ENCODE data around the gene UBQLN3. TPM values are rescaled to one million over a fixed set of nuclear protein-coding genes. Genes with fewer than 3 reads are reported as not detected.

Gene UBQLN3
- total and polyA plus RNA-seq, 2 of the 4 experiments (the other 2 are of a cell fraction): not detected

DNA sequence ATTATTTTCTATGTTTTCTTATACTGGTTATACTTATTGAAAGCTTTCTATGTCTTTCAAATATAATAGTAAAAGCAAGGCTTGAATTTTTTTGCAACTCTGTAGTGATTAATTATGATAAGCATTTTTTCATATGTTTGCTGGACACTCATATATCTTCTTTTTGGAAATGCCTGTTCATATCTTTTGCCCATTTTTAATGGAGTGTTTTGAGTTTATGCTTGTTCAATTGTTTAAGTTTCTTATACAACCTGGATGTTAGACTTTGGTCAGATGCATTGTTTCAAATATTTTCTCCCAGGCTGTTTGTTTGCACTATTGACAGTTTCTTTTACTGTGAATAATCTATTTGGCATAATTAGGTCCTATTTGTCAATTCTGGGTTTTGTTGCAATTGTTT, 26.7 kb upstream of the UBQLN3 start:
- H3K23ac ChIP-seq (ENCODE audit: low read depth, low read length): no peak overlapping the region
- H3K4ac ChIP-seq (ENCODE audit: low read depth, low read length): no peak overlapping the region
- in situ Hi-C loops (cut with MboI; ENCODE audit: low sequenced_read_pairs): no loop called here
- no peaks in the 10 kb centered on the region for H3K4me1 ChIP-seq (ENCODE audit: control insufficient read depth, insufficient read depth, low read length)
- H2AK9ac ChIP-seq (replicated peaks; ENCODE audit: low read depth, low read length, poor library complexity): no peak overlapping the region
- H2BK20ac ChIP-seq (ENCODE audit: low read depth, low read length): no peak overlapping the region
- H3K9me1 ChIP-seq (ENCODE audit: insufficient read depth, low read length): no peaks in the 10 kb centered on the region
- TF ChIP-seq MAFK (IDR thresholded peaks at IDR 0.05; ENCODE audit: low read depth, low read length) (no peak), RAD21 (IDR thresholded peaks at IDR 0.05; ENCODE audit: low read length) (no peak), CHD1 (IDR thresholded peaks at IDR 0.05; ENCODE audit: low read depth, low read length) (no peak), RFX5 (IDR thresholded peaks at IDR 0.05; ENCODE audit: low read depth, low read length) (no peak), RCOR1 (IDR thresholded peaks at IDR 0.05; ENCODE audit: insufficient replicate concordance, low read length) (no peak), CEBPB (IDR thresholded peaks at IDR 0.05; ENCODE audit: low read depth, low read length) (no peak), FOS (IDR thresholded peaks at IDR 0.05; ENCODE audit: low read depth, low read length) (no peak), SMC3 (IDR thresholded peaks at IDR 0.05; ENCODE audit: low read depth, low read length) (no peak), MXI1 (IDR thresholded peaks at IDR 0.05; ENCODE audit: borderline replicate concordance, low read depth, low read length) (no peak), MAZ (IDR thresholded peaks at IDR 0.05; ENCODE audit: borderline replicate concordance, low read depth, low read length) (no peak), BHLHE40 (IDR thresholded peaks at IDR 0.05; ENCODE audit: low read depth, low read length) (no peak), NFE2L2 (IDR thresholded peaks at IDR 0.05; ENCODE audit: low read depth, low read length) (no peak), POLR2A (IDR thresholded peaks at IDR 0.05; ENCODE audit: low read depth, low read length) (no peak)
- TF ChIP-seq, protein P1, sequence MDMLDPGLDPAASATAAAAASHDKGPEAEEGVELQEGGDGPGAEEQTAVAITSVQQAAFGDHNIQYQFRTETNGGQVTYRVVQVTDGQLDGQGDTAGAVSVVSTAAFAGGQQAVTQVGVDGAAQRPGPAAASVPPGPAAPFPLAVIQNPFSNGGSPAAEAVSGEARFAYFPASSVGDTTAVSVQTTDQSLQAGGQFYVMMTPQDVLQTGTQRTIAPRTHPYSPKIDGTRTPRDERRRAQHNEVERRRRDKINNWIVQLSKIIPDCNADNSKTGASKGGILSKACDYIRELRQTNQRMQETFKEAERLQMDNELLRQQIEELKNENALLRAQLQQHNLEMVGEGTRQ (IDR thresholded peaks at IDR 0.05; ENCODE audit: low read depth, low read length): no peak
- TF ChIP-seq, protein P2, sequence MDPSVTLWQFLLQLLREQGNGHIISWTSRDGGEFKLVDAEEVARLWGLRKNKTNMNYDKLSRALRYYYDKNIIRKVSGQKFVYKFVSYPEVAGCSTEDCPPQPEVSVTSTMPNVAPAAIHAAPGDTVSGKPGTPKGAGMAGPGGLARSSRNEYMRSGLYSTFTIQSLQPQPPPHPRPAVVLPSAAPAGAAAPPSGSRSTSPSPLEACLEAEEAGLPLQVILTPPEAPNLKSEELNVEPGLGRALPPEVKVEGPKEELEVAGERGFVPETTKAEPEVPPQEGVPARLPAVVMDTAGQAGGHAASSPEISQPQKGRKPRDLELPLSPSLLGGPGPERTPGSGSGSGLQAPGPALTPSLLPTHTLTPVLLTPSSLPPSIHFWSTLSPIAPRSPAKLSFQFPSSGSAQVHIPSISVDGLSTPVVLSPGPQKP (IDR thresholded peaks at IDR 0.05; ENCODE audit: borderline replicate concordance, low read depth, low read length): no peak
- TF ChIP-seq, protein P3, sequence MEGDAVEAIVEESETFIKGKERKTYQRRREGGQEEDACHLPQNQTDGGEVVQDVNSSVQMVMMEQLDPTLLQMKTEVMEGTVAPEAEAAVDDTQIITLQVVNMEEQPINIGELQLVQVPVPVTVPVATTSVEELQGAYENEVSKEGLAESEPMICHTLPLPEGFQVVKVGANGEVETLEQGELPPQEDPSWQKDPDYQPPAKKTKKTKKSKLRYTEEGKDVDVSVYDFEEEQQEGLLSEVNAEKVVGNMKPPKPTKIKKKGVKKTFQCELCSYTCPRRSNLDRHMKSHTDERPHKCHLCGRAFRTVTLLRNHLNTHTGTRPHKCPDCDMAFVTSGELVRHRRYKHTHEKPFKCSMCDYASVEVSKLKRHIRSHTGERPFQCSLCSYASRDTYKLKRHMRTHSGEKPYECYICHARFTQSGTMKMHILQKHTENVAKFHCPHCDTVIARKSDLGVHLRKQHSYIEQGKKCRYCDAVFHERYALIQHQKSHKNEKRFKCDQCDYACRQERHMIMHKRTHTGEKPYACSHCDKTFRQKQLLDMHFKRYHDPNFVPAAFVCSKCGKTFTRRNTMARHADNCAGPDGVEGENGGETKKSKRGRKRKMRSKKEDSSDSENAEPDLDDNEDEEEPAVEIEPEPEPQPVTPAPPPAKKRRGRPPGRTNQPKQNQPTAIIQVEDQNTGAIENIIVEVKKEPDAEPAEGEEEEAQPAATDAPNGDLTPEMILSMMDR (conservative IDR thresholded peaks at IDR 0.05; ENCODE audit: low read depth, low read length): no peak
- no peak overlapping the region for H4K5ac ChIP-seq (ENCODE audit: low read depth, low read length)
- no peak overlapping the region for H3K9ac ChIP-seq (ENCODE audit: low read depth, low read length)
- no peak overlapping the region for H3K18ac ChIP-seq (ENCODE audit: low read depth, low read length)
- H4K91ac ChIP-seq (ENCODE audit: insufficient read depth, low read depth, low read length): no peak overlapping the region
- H3K14ac ChIP-seq (replicated peaks; ENCODE audit: low read depth, low read length): no peak overlapping the region
- intact Hi-C loops (cut with micrococcal nuclease): no loop called here
- no peaks in the 10 kb centered on the region for H4K20me1 ChIP-seq (ENCODE audit: insufficient read depth, low read length)
- H3K79me1 ChIP-seq (ENCODE audit: low read depth in 1 of 2, low read length in 2 of 2): no peaks in the 10 kb centered on the region
- H2AK5ac ChIP-seq (ENCODE audit: low read depth, low read length): no peak overlapping the region
- H2BK15ac ChIP-seq (ENCODE audit: low read depth, low read length): no peak overlapping the region
- CTCF ChIA-PET: no interaction called here
- no TSS peak for BruUV-seq (replicated peaks)
- H3K36me3 ChIP-seq (ENCODE audit: control insufficient read depth, insufficient read depth, low read length): no peaks in the 10 kb centered on the region
- H3K4me2 ChIP-seq (ENCODE audit: low read depth, low read length): no peak overlapping the region
- no peaks in the 10 kb centered on the region for H3K9me3 ChIP-seq (ENCODE audit: control insufficient read depth, insufficient read depth, low read length)
- dilution Hi-C loops (cut with HindIII; ENCODE audit: low sequenced_read_pairs, unreplicated experiment): no loop called here
- H3K27ac ChIP-seq (ENCODE audit: insufficient read depth, low read length): no peak overlapping the region
- H3K56ac ChIP-seq (ENCODE audit: extremely low read depth, insufficient read depth, low read length): no peak overlapping the region
- no peak overlapping the region for H3K4me3 ChIP-seq (ENCODE audit: insufficient read depth, low read depth, low read length)
- POLR2A ChIA-PET (ENCODE audit: unreplicated experiment): no interaction called here
- H4K8ac ChIP-seq (ENCODE audit: low read depth in 2 of 2, low read length in 2 of 2): no peak overlapping the region
- H3K27me3 ChIP-seq (ENCODE audit: control insufficient read depth, insufficient read depth, low read length): no peaks in the 10 kb centered on the region; the same call in 1 of the 2 replicates
- no peak overlapping the region for H2BK5ac ChIP-seq (ENCODE audit: low read depth, low read length, poor library complexity, severe bottlenecking)
- no peak for ATAC-seq (ENCODE audit: low read depth)
- no peak overlapping the region for H2AFZ ChIP-seq (replicated peaks; ENCODE audit: low read length, poor library complexity)
- DNase-seq: no peak
- H2BK120ac ChIP-seq (ENCODE audit: low read depth, low read length): no peak overlapping the region
